GM18508 (cell line): Measurements from ENCODE around the gene SERTAD3.
"Not testable (repeated sequence)": the region's sequence is repeated elsewhere in the genome, so short reads cannot be mapped to it uniquely, and the experiment has no call there.

ENCODE experiments used
- ATAC-seq: cut with Tn5 transposase; IDR thresholded peaks from one replicate; pipeline ENCODE4 v1.9.1; 2021; ENCODE audit warnings: moderate number of reproducible peaks; ENCODE audit not compliant: insufficient read depth, unreplicated experiment

SERTAD3 gene

GRCh38 chr19:40460185-40460584 lies 16.1 kb upstream of the SERTAD3 start:
- no peak for ATAC-seq

GRCh38 chr19:40458597-40458974 lies 14.5 kb upstream of the SERTAD3 start:
- no peak for ATAC-seq

- no peak for ATAC-seq
Measured at GRCh38 chr19:40457953-40458596, 13.9 kb upstream of the SERTAD3 start.

- no peak for ATAC-seq
Measured at GRCh38 chr19:40457048-40457447, 12.9 kb upstream of the SERTAD3 start.

GRCh38 chr19:40453943-40454342 lies 9.8 kb upstream of the SERTAD3 start:
- not testable (repeated sequence) for ATAC-seq

- no peak for ATAC-seq
Measured at GRCh38 chr19:40453151-40453735, 9.1 kb upstream of the SERTAD3 start.

GRCh38 chr19:40452016-40452415 lies 7.9 kb upstream of the SERTAD3 start:
- ATAC-seq: no peak

GRCh38 chr19:40450664-40451063 lies 6.5 kb upstream of the SERTAD3 start:
- ATAC-seq: no peak

GRCh38 chr19:40449506-40449905 lies 5.4 kb upstream of the SERTAD3 start:
- no peak for ATAC-seq

- ATAC-seq: no peak
Measured at GRCh38 chr19:40446263-40446784, 2.2 kb upstream of the SERTAD3 start.

GRCh38 chr19:40445780-40446262 lies 1.7 kb upstream of the SERTAD3 start:
- no peak for ATAC-seq

- ATAC-seq: no peak
Measured at GRCh38 chr19:40444825-40445312, 734 bp upstream of the SERTAD3 start.

GRCh38 chr19:40443131-40443999 lies 770 bp downstream of the SERTAD3 start:
- ATAC-seq: peak; percentile 66

- no peak for ATAC-seq
Measured at GRCh38 chr19:40442328-40443130, 1.6 kb downstream of the SERTAD3 start.

GRCh38 chr19:40441719-40442253 lies 2.3 kb downstream of the SERTAD3 start:
- no peak for ATAC-seq

- ATAC-seq: no peak
Measured at GRCh38 chr19:40438284-40438683, 5.9 kb downstream of the SERTAD3 start.

- ATAC-seq: no peak
Measured at GRCh38 chr19:40433391-40434216, 10.5 kb downstream of the SERTAD3 start.

- ATAC-seq: not testable (repeated sequence)
Measured at GRCh38 chr19:40432760-40433159, 11.4 kb downstream of the SERTAD3 start.

- no peak for ATAC-seq
Measured at GRCh38 chr19:40431698-40432097, 12.4 kb downstream of the SERTAD3 start.
